CD14-positive monocyte (primary cell): ENCODE measurements around the gene MACO1. TPM values are rescaled to one million over a fixed set of nuclear protein-coding genes. Genes with fewer than 3 reads are reported as not detected.
A peak's percentile ranks its signal among the peaks of the same experiment; 100 is the strongest.

Source experiments
- DNase-seq, 3 donors: peaks; one replicate each; pipeline ENCODE4 v3.0.0-alpha.2; 2011 to 2022
- H2AFZ ChIP-seq: 2 replicates; pipeline ENCODE4 v1.6.0; 2012; ENCODE audit warnings: mild to moderate bottlenecking, low read depth, low read length, inconsistent platforms; ENCODE audit not compliant: insufficient read depth, poor library complexity, severe bottlenecking
- H3K27ac ChIP-seq, 2 donors: 1 replicate in 1 of 2; 2 replicates in 1 of 2; pipeline ENCODE4 v1.5.1; 2012 to 2013; ENCODE audit warnings: low read length in 2 of 2, control low read depth in 1 of 2, inconsistent platforms in 1 of 2, low read depth in 1 of 2, mild to moderate bottlenecking in 1 of 2
- H3K27me3 ChIP-seq, 2 donors: one replicate each; pipeline versions ENCODE4 v1.6.0 to v1.6.1; 2011 to 2013; ENCODE audit warnings: low read length in 2 of 2; ENCODE audit not compliant: control insufficient read depth in 2 of 2, insufficient read depth in 2 of 2
- H3K36me3 ChIP-seq, 2 donors: replicated peaks in 1 of 2; 1 replicate in 1 of 2; 2 replicates in 1 of 2; pipeline versions ENCODE4 v1.5.1 to v1.6.1; 2012 to 2013; ENCODE audit warnings: low read length in 2 of 2, control low read depth in 1 of 2, inconsistent platforms in 1 of 2, mild to moderate bottlenecking in 1 of 2; ENCODE audit not compliant: insufficient read depth in 2 of 2, control insufficient read depth in 1 of 2
- H3K4me1 ChIP-seq, 2 donors: 1 replicate in 1 of 2; 2 replicates in 1 of 2; pipeline versions ENCODE4 v1.5.1 to v1.6.1; 2012 to 2013; ENCODE audit warnings: low read length in 2 of 2, control low read depth in 1 of 2, inconsistent platforms in 1 of 2, mild to moderate bottlenecking in 1 of 2, moderate library complexity in 1 of 2; ENCODE audit not compliant: insufficient read depth in 2 of 2, control insufficient read depth in 1 of 2
- H3K4me2 ChIP-seq: replicated peaks from 2 replicates; pipeline ENCODE3; 2012; ENCODE audit warnings: low read length, moderate library complexity, mild to moderate bottlenecking; ENCODE audit not compliant: poor library complexity, severe bottlenecking; ENCODE audit errors: extremely low read depth
- H3K4me3 ChIP-seq, 3 experiments: fragments of 200-600 bp in 1 of 3; sonication (generic) in 1 of 3; replicated peaks in 1 of 3; 1 replicate in 2 of 3; 2 replicates in 1 of 3; pipeline ENCODE4 v1.5.1; 2011 to 2013; ENCODE audit warnings: low read length in 3 of 3, mild to moderate bottlenecking in 3 of 3, control low read depth in 2 of 3, low read depth in 2 of 3, inconsistent platforms in 1 of 3, moderate library complexity in 1 of 3
- H3K79me2 ChIP-seq: 2 replicates; pipeline ENCODE4 v1.6.0; 2012; ENCODE audit warnings: mild to moderate bottlenecking, control low read depth, inconsistent platforms, low read length, moderate library complexity; ENCODE audit not compliant: insufficient read depth
- H3K9ac ChIP-seq: 2 replicates; pipeline ENCODE4 v1.6.0; 2017; ENCODE audit warnings: low read length, mild to moderate bottlenecking; ENCODE audit not compliant: insufficient read depth, poor library complexity, severe bottlenecking
- H3K9me3 ChIP-seq, 2 donors: replicated peaks in 1 of 2; 1 replicate in 1 of 2; 2 replicates in 1 of 2; pipeline versions ENCODE4 v1.5.1 to v1.6.1; 2012 to 2013; ENCODE audit warnings: low read length in 2 of 2, control low read depth in 1 of 2; ENCODE audit not compliant: control insufficient read depth in 1 of 2, insufficient read depth in 1 of 2
- H4K20me1 ChIP-seq: 2 replicates; pipeline ENCODE4 v1.6.0; 2012; ENCODE audit warnings: mild to moderate bottlenecking, low read length, control low read depth, moderate library complexity; ENCODE audit not compliant: insufficient read depth
- H3K27ac Mint-ChIP-seq, 7 donors: one replicate each; pipeline ENCODE4 v1.8.0; 2020; ENCODE audit warnings: mild to moderate bottlenecking in 7 of 7, mixed read lengths in 7 of 7, moderate library complexity in 6 of 7, inconsistent platforms in 2 of 7
- H3K27me3 Mint-ChIP-seq, 3 donors: one replicate each; pipeline ENCODE4 v1.8.0; 2021 to 2022; ENCODE audit warnings: low read depth in 3 of 3, mild to moderate bottlenecking in 3 of 3, mixed read lengths in 3 of 3, moderate library complexity in 3 of 3, inconsistent platforms in 1 of 3
- H3K36me3 Mint-ChIP-seq, 2 donors: one replicate each; pipeline ENCODE4 v1.8.0; 2020; ENCODE audit warnings: mixed read lengths in 2 of 2, inconsistent platforms in 1 of 2, mild to moderate bottlenecking in 1 of 2
- H3K4me1 Mint-ChIP-seq: one replicate; pipeline ENCODE4 v1.8.0; 2020; ENCODE audit warnings: mild to moderate bottlenecking, mixed read lengths
- H3K4me3 Mint-ChIP-seq, 2 donors: one replicate each; pipeline ENCODE4 v1.8.0; 2020; ENCODE audit warnings: mild to moderate bottlenecking in 2 of 2, mixed read lengths in 2 of 2, moderate library complexity in 1 of 2
- H3K9me3 Mint-ChIP-seq, 7 donors: one replicate each; pipeline ENCODE4 v1.8.0; 2020 to 2022; ENCODE audit warnings: mixed read lengths in 7 of 7, mild to moderate bottlenecking in 6 of 7, moderate library complexity in 6 of 7, inconsistent platforms in 2 of 7
- WGBS: methylation state at CpG from one replicate; pipeline ENCODE4 v1.1.5; 2013; ENCODE audit warnings: missing lambda C conversion rate; ENCODE audit not compliant: insufficient coverage; 5-methylcytosine and 5-hydroxymethylcytosine counted together
- intact Hi-C, 2 donors: fragments of 100-400 bp; cut with micrococcal nuclease; formaldehyde crosslinking; loops; one replicate each; pipeline versions ENCODE4 v1.15.0 to v1.15.1; 2023
- polyA plus RNA-seq, 3 donors: library from polyadenylated mRNA; depleted of rRNA in 1 of 3; unstranded in 2 of 3; stranded (reverse) in 1 of 3; fragments of 300-500 nt in 2 of 3; fragments of >200 nt in 1 of 3; fragmentation: Illumina TruSeq in 2 of 3; gene quantifications; 1 replicate in 2 of 3; 2 replicates in 1 of 3; pipeline ENCODE4 v1.2.3, GENCODE V29; 2012 to 2021
- TF ChIP-seq, protein P1 (sequence below): fragments of 200-600 bp; IDR thresholded peaks from one replicate; pipeline ENCODE4 v1.8.0; 2022; ENCODE audit warnings: antibody characterized with exemption, mild to moderate bottlenecking

Gene MACO1
- polyA plus RNA-seq, 3 donors: 2.6 to 4.1 (median 3.9) TPM

DNA sequence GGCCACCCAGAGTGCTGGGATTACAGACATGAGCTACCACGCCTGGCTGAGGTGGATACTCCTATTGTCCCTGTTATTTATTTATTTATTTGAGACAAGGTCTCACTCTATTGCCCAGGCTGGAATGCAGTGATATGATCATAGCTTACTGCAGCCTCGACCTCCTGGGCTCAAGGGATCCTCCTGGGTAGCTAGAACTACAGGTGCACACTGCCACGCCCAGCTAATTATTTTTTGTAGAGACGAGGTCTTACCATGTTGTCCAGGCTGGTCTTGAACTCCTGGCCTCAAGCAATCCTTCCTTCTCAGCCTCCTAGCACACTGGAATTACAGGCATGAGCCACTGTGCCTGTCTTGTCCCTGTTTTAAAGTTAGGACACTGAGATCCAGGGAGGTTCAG, 117.9 kb downstream of the MACO1 start:
- Histone ChIP-seq H3K9me3 (no peaks in the 10 kb centered on the region), H4K20me1 (peaks cover 45% of the 10 kb centered on the region), H3K27me3 (no peaks in the 10 kb centered on the region), H2AFZ (no peak overlapping the region), H3K9ac (no peak overlapping the region), H3K4me3 (no peak overlapping the region), H3K27ac (peak overlapping the region in 1 of 2 donors; percentile 58), H3K79me2 (peaks cover 61% of the 10 kb centered on the region), H3K36me3 (no peaks in the 10 kb centered on the region), H3K4me1 (peaks cover 55 to 68% of the 10 kb centered on the region in 2 donors), H3K4me2 (no peak overlapping the region)
- peaks cover 0 to 2% (median 0%) of the 10 kb centered on the region in 7 donors for H3K9me3 Mint-ChIP-seq
- H3K27ac Mint-ChIP-seq: peak overlapping the region in 2 of 7 donors; percentile 25 to 46
- H3K4me3 Mint-ChIP-seq: no peak overlapping the region
- TF ChIP-seq, protein P1, sequence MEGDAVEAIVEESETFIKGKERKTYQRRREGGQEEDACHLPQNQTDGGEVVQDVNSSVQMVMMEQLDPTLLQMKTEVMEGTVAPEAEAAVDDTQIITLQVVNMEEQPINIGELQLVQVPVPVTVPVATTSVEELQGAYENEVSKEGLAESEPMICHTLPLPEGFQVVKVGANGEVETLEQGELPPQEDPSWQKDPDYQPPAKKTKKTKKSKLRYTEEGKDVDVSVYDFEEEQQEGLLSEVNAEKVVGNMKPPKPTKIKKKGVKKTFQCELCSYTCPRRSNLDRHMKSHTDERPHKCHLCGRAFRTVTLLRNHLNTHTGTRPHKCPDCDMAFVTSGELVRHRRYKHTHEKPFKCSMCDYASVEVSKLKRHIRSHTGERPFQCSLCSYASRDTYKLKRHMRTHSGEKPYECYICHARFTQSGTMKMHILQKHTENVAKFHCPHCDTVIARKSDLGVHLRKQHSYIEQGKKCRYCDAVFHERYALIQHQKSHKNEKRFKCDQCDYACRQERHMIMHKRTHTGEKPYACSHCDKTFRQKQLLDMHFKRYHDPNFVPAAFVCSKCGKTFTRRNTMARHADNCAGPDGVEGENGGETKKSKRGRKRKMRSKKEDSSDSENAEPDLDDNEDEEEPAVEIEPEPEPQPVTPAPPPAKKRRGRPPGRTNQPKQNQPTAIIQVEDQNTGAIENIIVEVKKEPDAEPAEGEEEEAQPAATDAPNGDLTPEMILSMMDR: no peak
- peaks cover 85% of the 10 kb centered on the region for H3K4me1 Mint-ChIP-seq
- 67% methylated on average over 3 of the region's 4 CpGs for WGBS
- H3K36me3 Mint-ChIP-seq: peaks cover 8 to 11% of the 10 kb centered on the region in 2 donors
- DNase-seq: no peak
- intact Hi-C loops: loop anchor here in 1 of 2 donors (10.0 kb wide), 1 partner anchor 66 kb away; the partner anchor contains the start of gene MAN1C1
- H3K27me3 Mint-ChIP-seq: peaks cover 3 to 6% (median 5%) of the 10 kb centered on the region in 3 donors

DNA sequence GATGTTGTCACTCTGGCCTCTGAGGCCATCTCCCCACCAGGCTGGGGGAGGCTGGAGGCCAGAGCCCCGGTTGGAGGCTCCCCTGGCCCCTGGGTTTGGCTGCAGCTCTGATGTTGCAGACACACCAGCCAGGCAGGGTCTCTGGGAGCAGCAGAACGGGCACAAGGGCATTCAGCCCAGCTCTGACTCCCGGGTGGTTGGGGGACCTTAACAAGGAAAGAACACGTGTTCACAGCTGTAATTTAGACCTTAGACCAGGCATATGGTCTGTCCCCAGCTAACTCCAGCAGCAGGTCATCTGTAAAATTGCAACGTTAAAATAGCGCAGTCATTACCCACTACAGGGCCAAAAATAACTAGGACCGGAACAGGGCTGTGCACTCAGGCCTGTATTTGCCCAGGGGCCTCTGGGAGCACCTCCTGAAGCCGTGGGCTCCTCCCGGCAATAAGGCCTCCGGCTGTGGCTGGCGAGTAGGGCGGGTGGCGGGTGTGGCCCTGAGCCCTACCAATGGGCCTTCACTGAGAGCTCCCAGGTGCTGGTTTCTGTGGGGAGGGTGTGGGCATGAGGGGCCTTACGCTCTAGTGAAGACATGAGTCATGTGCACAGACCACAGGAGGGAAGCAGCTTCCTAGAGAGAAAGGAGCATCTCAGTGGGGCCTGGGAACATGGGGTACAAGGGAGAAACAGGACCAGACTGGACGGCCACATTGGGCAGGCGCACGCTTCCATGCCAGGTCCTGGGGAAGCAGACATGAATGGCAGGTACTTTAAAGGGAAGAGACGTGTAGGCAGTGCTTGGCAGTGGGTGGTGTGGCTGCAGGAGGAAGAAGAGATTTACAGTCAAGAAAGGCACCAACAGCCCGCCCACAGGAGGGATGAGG, 118.8 kb downstream of the MACO1 start:
- Mint-ChIP-seq H3K9me3 (peaks cover 0 to 2% (median 0%) of the 10 kb centered on the region in 7 donors), H3K4me3 (peak overlapping the region; percentile 61 to 83), H3K4me1 (peaks cover 89% of the 10 kb centered on the region), H3K27me3 (peaks cover 3 to 6% (median 4%) of the 10 kb centered on the region in 3 donors), H3K36me3 (peaks cover 14 to 16% of the 10 kb centered on the region in 2 donors), H3K27ac (peak overlapping the region; percentile 67 to 95 (median 91))
- peaks cover 54% of the 10 kb centered on the region for H4K20me1 ChIP-seq
- peaks cover 51 to 66% of the 10 kb centered on the region in 2 donors for H3K4me1 ChIP-seq
- peaks cover 0 to 5% of the 10 kb centered on the region in 2 donors for H3K36me3 ChIP-seq
- WGBS: 1% methylated on average over 18 of the region's 19 CpGs
- peak overlapping the region; percentile 60 for H2AFZ ChIP-seq
- TF ChIP-seq, protein P1: no peak
- H3K27me3 ChIP-seq: no peaks in the 10 kb centered on the region
- H3K4me2 ChIP-seq: peak overlapping the region; percentile 55
- intact Hi-C loops: loop anchor here in 1 of 2 donors (10.0 kb wide), 1 partner anchor 65 kb away; the partner anchor contains the start of gene MAN1C1
- peaks cover 57% of the 10 kb centered on the region for H3K79me2 ChIP-seq
- DNase-seq: peak; percentile 53 to 71 (median 63)
- H3K27ac ChIP-seq: peak overlapping the region; percentile 55 to 58
- H3K9me3 ChIP-seq: no peaks in the 10 kb centered on the region
- peak overlapping the region; percentile 23 for H3K9ac ChIP-seq
- H3K4me3 ChIP-seq: peak overlapping the region in 1 of 3 experiments; percentile 46

Other genes with a start within 250 kb of the MACO1 start
- gene SYF2, start 198.4 kb upstream of the MACO1 start, polyA plus RNA-seq: 10 to 100 TPM; 32.0 to 52.9 (median 45.1) TPM
- 100 to 1,000 TPM in 1 of 3 donors, 10 to 100 TPM in 2; 23.6 to 272 (median 30.2) TPM for gene RSRP1, start 183.4 kb upstream of the MACO1 start, polyA plus RNA-seq
- under 1 TPM in 1 of 3 donors, not detected in 2; 0.53 TPM for gene RHD, start 158.4 kb upstream of the MACO1 start, polyA plus RNA-seq
- 100 to 1,000 TPM in 2 of 3 donors, 10 to 100 TPM in 1; 61.1 to 305 (median 277) TPM for gene TMEM50A, start 92.6 kb upstream of the MACO1 start, polyA plus RNA-seq
- under 1 TPM in 1 of 3 donors, not detected in 2; 0.47 TPM for gene RHCE, start 10.1 kb upstream of the MACO1 start, polyA plus RNA-seq
- gene LDLRAP1, start 112.7 kb downstream of the MACO1 start, polyA plus RNA-seq: 10 to 100 TPM; 12.8 to 18.5 (median 14.6) TPM
- 1 to 10 TPM; 1.2 to 7.2 (median 1.7) TPM for gene MAN1C1, start 185.9 kb downstream of the MACO1 start, polyA plus RNA-seq